ENCODE results near the gene YY1.

DNA sequence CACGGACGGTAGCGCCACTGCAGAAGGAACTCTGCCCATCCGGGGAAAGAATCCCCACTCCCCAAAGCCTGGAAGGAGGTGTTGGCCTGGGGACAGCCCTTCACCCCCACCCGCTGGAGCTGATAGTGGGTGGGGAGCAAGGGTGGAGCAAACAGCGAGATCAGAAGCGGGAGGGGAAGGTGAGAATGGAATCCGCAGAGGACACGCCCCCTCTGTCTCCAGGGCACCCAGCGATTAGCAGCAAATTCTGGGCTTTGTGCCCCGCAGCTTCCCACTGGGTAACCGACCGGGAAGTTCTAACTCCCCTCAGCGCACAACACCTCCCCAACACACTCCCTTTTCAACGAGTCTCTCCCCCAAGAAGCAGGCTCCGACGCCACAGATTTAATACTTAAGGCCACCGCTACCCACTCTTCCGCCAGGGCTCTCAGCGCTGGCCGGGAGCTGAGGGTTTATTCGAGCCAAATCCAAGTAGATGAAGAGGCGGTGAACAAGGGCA, 65.9 kb downstream of the YY1 start:
- TF ChIP-seq CTCF (IDR thresholded peaks at IDR 0.05) = no peak
- TF ChIP-seq ZFX (IDR thresholded peaks at IDR 0.05; ENCODE audit: borderline replicate concordance) = no peak
